Measurements from ENCODE around the gene TTC7B. TPM values are rescaled to one million over a fixed set of nuclear protein-coding genes. Genes with fewer than 3 reads are reported as not detected.

The TTC7B gene
- total RNA-seq, 1 donor from 2014 or later = 83.7 TPM

GRCh38 chr14:90717916-90718315, 98.3 kb downstream of the TTC7B start:
- no peak for DNase-seq (ENCODE audit: extremely low read depth, low read depth, low spot score)

- no peak for DNase-seq (ENCODE audit: extremely low read depth, low read depth, low spot score)
These were observed 100.2 kb downstream of the TTC7B start for GRCh38 chr14:90715993-90716392.

GRCh38 chr14:90715495-90715894, 100.7 kb downstream of the TTC7B start:
- no peak for DNase-seq (ENCODE audit: extremely low read depth, low read depth, low spot score)

- DNase-seq (ENCODE audit: extremely low read depth, low read depth, low spot score) = no peak
These were observed 101.4 kb downstream of the TTC7B start for GRCh38 chr14:90714811-90715210.

DNA sequence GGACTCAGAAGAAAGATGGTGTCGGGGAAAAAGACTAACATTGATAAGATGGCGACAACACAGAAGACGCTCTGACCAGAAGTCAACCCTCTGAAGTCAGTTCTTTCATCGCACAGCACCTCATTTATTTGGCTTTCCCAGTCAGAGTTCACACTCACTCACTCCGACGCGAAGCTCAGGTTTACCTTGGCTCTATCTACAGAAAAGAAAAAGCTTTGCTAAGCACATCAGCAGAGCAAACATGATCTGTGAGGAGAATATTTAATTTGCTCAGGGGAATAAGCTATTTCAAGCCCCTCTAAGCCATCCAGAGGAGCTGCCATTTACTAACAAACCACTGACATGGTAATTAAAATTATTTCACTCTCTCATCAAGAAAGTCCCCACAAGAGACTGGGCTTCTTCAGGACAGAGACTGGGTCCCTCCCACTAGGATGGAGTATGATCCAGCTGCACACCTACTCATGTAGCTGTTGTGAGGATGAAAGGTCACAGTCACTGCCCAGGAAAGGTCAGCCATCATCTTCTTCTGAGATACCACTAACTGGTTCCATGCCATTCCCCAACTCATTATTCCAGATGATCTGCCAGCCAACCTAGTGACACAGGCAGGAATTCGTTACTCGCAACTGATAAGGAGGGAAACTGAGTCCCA, 111.4 kb downstream of the TTC7B start:
- DNase-seq (ENCODE audit: extremely low read depth, low read depth, low spot score) = no peak

GRCh38 chr14:90703841-90704737, 112.1 kb downstream of the TTC7B start:
- DNase-seq (ENCODE audit: extremely low read depth, low read depth, low spot score) = no peak

- DNase-seq (ENCODE audit: extremely low read depth, low read depth, low spot score) = no peak
These were observed 115.1 kb downstream of the TTC7B start for GRCh38 chr14:90700933-90701776.

- DNase-seq (ENCODE audit: extremely low read depth, low read depth, low spot score) = no peak
These were observed 117.2 kb downstream of the TTC7B start for GRCh38 chr14:90699016-90699415.

- DNase-seq (ENCODE audit: extremely low read depth, low read depth, low spot score) = no peak
These were observed 117.8 kb downstream of the TTC7B start for GRCh38 chr14:90698379-90698869.

- DNase-seq (ENCODE audit: extremely low read depth, low read depth, low spot score) = no peak
These were observed 118.5 kb downstream of the TTC7B start for GRCh38 chr14:90697577-90698206.

DNA sequence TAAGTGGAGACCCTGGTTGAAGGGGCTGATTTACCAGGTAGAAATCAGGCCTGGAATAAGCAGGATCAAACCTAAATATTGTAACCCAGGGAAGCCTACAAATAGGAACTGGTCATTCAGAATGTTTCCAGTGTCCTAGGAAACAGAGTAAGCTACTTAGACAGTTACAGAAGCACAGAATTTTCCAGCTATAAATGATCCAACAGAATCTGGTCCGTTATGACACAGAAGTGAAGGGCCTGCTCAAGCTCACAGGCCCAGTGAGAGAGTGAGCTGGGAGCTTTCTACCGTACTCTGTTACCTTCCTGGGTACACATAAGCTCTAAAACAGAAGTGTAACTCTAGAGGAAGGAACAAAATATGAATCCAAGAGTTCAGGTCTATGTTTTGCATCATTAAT, 119.1 kb downstream of the TTC7B start:
- no peak for DNase-seq (ENCODE audit: extremely low read depth, low read depth, low spot score)

GRCh38 chr14:90696720-90697119, 119.5 kb downstream of the TTC7B start:
- no peak for DNase-seq (ENCODE audit: extremely low read depth, low read depth, low spot score)

- DNase-seq (ENCODE audit: extremely low read depth, low read depth, low spot score) = no peak
These were observed 120.1 kb downstream of the TTC7B start for GRCh38 chr14:90695997-90696660.

- DNase-seq (ENCODE audit: extremely low read depth, low read depth, low spot score) = no peak
These were observed 122.8 kb downstream of the TTC7B start for GRCh38 chr14:90693413-90693812.

- DNase-seq (ENCODE audit: extremely low read depth, low read depth, low spot score) = no peak
These were observed 123.4 kb downstream of the TTC7B start for GRCh38 chr14:90692826-90693225.

DNA sequence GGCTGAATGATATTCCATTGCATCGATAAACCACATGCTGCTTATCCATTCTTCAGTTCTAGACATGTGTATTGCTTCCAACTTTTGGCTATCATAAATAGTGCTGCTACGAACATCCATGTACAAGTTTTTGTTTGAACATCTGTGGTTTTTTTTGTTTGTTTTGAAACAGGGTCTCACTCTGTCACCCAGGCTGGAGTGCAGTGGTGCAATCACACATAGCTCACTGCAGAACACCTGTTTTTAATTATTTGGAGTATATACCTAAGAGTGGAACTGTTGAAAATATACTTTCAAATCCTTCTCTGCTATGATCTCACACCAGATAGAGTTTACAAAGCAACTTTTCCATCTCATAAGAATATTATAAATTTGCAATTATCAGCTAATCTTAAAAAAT, 124.2 kb downstream of the TTC7B start:
- no peak for DNase-seq (ENCODE audit: extremely low read depth, low read depth, low spot score)

- no peak for DNase-seq (ENCODE audit: extremely low read depth, low read depth, low spot score)
These were observed 124.6 kb downstream of the TTC7B start for GRCh38 chr14:90691627-90692026.

DNA sequence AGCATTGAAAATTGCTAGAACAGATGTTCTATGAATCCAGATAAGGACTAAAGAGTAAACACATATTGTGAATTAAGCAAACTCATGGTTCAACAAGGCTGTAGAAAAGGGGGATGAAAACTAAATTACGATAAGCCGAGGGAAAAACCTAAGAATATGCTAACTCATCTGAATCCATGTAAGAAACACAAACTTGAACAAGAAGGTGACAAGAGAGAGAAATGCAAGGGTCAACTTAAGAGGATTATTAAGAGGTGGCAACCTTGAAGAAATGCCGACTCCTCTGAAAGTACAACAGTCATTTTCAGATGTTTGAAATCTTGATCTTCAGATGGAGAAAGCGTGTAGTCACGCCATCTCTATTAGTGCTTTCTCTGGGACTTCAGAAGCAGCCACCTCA, 128.6 kb downstream of the TTC7B start:
- DNase-seq (ENCODE audit: extremely low read depth, low read depth, low spot score) = no peak

GRCh38 chr14:90682615-90683014, 133.6 kb downstream of the TTC7B start:
- no peak for DNase-seq (ENCODE audit: extremely low read depth, low read depth, low spot score)

DNA sequence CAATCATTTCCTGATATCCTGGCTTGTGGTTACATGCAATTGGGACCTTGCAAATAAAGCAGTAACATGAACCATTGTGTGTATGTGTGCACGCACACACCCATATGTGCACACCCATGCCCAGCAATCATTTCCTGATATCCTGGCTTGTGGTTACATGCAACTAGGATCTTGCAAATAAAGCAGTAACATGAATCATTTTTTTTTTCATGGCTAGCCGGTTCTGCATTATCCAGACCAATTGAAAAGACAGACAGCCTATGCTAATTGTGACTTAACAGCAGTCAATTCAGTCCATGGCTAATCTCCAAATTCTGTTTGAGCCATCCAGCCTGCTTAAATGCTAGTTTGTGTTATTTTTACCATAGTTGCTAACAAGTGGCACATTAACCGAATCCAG, 134.3 kb downstream of the TTC7B start:
- no peak for DNase-seq (ENCODE audit: extremely low read depth, low read depth, low spot score)

Measured in glomerular endothelial cell (primary cell).